IgD-negative memory B cell (primary cell): ENCODE results near the gene NRBP1. TPM values are rescaled to one million over a fixed set of nuclear protein-coding genes. Genes with fewer than 3 reads are reported as not detected.

ENCODE experiments used
- H3K27ac Mint-ChIP-seq, 3 donors: one replicate each; pipeline ENCODE4 v1.8.0; 2020 to 2022; ENCODE audit warnings: mild to moderate bottlenecking in 3 of 3, mixed read lengths in 3 of 3, moderate library complexity in 1 of 3
- H3K27me3 Mint-ChIP-seq: one replicate; pipeline ENCODE4 v1.8.0; 2021; ENCODE audit warnings: mixed read lengths
- H3K36me3 Mint-ChIP-seq: one replicate; pipeline ENCODE4 v1.8.0; 2020; ENCODE audit warnings: mild to moderate bottlenecking, mixed read lengths
- H3K4me1 Mint-ChIP-seq, 3 donors: one replicate each; pipeline ENCODE4 v1.8.0; 2020 to 2022; ENCODE audit warnings: mixed read lengths in 3 of 3, mild to moderate bottlenecking in 1 of 3
- H3K4me3 Mint-ChIP-seq, 4 donors: one replicate each; pipeline ENCODE4 v1.8.0; 2020 to 2022; ENCODE audit warnings: mild to moderate bottlenecking in 4 of 4, mixed read lengths in 4 of 4, moderate library complexity in 3 of 4
- H3K9me3 Mint-ChIP-seq, 3 donors: one replicate each; pipeline ENCODE4 v1.8.0; 2020 to 2021; ENCODE audit warnings: mixed read lengths in 3 of 3, mild to moderate bottlenecking in 1 of 3
- polyA plus RNA-seq: library from polyadenylated mRNA; unstranded; fragments of 300-500 nt; fragmentation: Illumina TruSeq; gene quantifications from one replicate; pipeline ENCODE4 v1.2.3, GENCODE V29; 2021

NRBP1 gene
- 69.2 TPM for polyA plus RNA-seq

DNA sequence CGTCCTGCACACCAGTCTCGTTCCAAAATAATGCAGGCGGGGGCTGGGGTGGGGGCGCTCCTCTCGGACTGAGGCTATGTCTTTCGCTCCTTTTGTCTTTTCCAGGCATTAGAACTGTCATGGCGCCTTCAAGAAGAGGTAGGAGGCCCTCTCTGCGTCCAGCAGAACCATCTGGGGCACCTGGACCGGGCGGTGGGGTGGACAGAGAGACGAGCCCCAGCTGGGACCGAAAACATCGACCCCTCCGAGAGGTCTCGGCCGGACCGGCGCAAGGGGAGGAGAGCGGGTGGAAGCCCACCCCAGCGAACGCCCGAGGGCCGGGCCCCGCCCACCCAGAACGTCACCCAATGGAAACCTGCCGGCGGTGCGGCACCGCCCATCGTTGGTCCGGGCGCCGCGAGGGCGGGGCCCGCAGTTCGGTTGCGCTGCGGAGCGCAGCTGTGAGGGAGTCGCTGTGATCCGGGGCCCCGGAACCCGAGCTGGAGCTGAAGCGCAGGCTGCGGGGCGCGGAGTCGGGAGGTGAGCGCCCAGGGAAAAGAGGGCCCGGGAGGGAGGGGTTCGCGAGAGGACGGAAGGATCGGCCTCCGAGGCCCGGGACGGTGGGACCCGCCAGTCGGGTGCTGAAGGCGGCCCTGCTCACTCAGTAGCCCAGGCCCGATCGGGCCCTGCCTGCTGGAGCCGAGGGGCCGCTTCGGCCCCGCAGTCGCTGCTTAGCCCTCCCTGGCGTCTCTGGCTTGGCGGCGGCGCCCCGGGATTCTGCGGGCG is at the start of gene NRBP1:
TSS of gene NRBP1 (plus strand) at position 419 of the 765 bp plus-strand sequence. CDS start 4,643 bp downstream, outside the sequence.
- Mint-ChIP-seq H3K4me1 (peaks cover 24 to 27% (median 25%) of the 10 kb centered on the region in 3 donors), H3K27ac (peak within 1 kb of the TSS; percentile 92 to 99 (median 93)), H3K36me3 (peaks cover 2% of the 10 kb centered on the region), H3K27me3 (no peaks in the 10 kb centered on the region), H3K4me3 (peak within 1 kb of the TSS; percentile 94 to 100 (median 98)), H3K9me3 (no peaks in the 10 kb centered on the region)

DNA sequence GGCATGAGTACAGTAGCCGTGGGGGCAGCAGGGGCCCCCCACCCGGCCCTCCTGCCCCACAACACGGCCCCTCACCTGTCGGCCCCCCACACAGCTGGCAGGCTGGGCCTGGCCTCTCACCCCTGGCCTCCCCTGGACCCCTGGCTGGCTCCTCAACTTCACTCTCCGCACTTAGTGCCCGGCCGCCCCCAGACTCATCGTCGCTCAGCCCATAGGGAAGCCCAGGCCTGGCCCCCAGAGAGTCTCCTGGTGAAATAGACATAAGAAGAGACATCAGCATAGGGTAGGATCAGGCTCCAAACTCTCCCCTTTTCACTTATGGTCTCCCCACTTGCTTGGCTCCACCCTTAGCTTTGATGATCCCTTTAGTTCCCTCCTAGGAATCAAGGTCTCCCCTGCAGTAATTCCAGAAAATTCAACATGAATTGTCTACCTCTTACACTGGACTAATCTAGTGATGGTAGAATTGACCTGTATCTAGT is 49.6 kb upstream of the NRBP1 start:
- Mint-ChIP-seq H3K4me3 (peak overlapping the region in 1 of 4 donors; percentile 79), H3K27me3 (no peaks in the 10 kb centered on the region), H3K4me1 (peaks cover 9 to 23% (median 18%) of the 10 kb centered on the region in 3 donors), H3K9me3 (no peaks in the 10 kb centered on the region), H3K27ac (peak overlapping the region in 2 of 3 donors; percentile 90 to 91), H3K36me3 (peaks cover 2% of the 10 kb centered on the region)

DNA sequence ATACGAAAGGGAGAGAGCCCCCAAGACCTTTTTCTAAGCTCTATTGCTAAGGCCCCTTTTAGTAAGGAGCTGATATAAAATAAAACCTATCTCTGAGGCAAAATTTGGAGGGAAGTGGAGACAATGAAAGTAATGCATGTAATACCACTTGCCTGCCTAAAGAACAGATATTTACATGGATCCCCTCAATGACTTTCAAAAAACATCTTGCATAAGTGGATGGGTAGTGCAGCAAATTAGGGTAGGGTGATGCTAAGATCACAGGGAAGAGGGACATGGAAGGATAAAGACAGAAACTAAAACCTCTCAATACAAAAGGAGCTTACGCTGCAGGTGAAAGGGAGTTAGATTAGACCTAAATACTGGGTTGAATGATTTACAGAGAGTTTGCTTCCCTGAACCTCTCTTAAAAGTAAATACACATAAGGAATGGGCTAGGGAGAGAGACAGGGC is 49.0 kb upstream of the NRBP1 start:
- Mint-ChIP-seq H3K9me3 (no peaks in the 10 kb centered on the region), H3K4me1 (peaks cover 9 to 23% (median 18%) of the 10 kb centered on the region in 3 donors), H3K36me3 (peaks cover 2% of the 10 kb centered on the region), H3K4me3 (peak overlapping the region; percentile 79 to 95 (median 88)), H3K27me3 (no peaks in the 10 kb centered on the region), H3K27ac (peak overlapping the region; percentile 0 to 91 (median 90))

DNA sequence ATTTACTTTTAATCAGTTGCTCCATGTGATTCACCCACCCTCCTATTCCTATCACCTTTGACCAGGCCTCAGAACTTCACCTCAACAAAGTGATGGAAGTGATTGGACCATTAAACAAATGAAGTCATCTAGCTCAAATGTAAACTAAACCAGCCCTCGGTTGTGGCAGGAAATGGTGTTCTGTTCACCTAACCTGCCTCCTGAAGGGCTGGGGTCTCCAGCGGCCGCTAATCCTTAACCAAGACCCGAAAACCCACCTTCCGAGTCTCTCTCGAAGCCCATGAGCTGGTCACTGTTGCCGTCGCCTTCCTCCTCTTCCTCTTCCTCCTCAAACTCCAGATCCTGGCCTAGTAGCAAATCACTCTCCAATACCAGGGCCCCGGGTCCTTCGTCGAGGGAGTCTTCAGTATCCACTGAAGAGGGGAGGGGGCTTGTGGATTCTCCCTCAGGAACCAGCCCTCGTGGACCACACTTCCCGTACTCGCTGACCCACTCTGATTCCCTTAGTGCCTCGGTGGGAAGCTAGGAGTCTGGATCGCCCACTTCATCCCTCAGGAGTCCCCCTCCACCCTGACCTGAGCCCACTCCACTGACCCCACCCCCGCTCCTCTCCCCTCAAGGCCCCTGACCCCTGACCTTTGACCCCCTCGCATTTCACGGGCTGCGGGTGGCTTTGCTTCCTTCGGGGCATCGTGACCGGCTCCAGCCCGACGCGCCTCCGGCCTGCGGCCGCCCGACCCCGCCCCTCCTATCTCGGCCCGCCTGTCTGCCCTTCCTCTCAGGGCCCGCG is 48.4 kb upstream of the NRBP1 start:
- no peaks in the 10 kb centered on the region for H3K27me3 Mint-ChIP-seq
- peak overlapping the region; percentile 79 to 95 (median 88) for H3K4me3 Mint-ChIP-seq
- H3K27ac Mint-ChIP-seq = peak overlapping the region; percentile 90 to 96 (median 91)
- peaks cover 2% of the 10 kb centered on the region for H3K36me3 Mint-ChIP-seq
- H3K4me1 Mint-ChIP-seq = peaks cover 9 to 23% (median 18%) of the 10 kb centered on the region in 3 donors
- no peaks in the 10 kb centered on the region for H3K9me3 Mint-ChIP-seq

DNA sequence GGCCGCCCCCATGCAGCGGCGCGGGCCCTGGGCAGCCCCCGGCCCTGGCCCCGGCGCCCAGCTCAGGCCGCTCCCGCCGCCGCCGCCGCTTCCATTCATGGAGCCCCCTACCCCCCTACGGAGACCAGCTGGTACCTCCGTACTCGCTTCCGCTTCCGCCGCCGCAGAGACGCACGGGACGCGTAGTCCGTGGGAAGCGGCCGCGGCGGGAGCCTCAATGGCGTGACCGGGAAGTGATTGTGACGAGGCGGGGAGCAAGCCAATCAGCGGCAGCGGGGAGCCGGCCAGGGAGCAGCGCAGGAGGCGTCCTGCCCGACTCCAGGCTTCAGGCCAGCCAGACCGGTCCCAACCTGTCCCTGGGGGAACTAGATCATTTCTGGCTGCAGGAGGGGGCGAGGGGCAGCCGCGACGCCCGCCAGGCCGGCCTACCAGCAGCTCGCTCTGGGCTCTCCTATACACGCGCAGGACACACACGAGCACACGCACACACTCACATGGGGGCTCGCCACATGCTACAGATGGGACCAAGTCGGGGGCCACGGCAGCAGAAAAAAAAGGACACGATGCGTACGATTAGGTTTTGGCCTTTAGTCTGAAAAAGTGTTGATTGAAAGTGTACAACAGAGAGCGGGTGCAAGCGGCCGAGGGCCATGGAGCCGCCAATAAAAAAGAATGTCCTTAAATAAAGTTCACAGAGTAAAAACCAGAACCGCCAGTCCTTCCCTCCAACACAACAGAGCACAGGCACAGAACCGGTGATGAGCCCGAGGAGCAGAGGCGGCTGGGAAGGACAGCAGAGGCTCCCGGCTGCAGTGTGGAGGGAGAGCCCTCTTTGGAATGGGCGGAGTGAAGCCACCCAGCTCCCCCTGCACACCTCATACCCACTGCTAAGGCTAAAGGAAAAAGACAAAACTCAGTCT is 47.5 kb upstream of the NRBP1 start, which contains the start of gene ZNF513:
TSS of gene ZNF513 (minus strand) at position 109 of the 920 bp plus-strand sequence. CDS start 208 bp downstream, outside the sequence.
- peaks cover 9 to 23% (median 18%) of the 10 kb centered on the region in 3 donors for H3K4me1 Mint-ChIP-seq
- H3K9me3 Mint-ChIP-seq = no peaks in the 10 kb centered on the region
- peak within 1 kb of the TSS; percentile 79 to 97 (median 88) for H3K4me3 Mint-ChIP-seq
- peaks cover 2% of the 10 kb centered on the region for H3K36me3 Mint-ChIP-seq
- no peaks in the 10 kb centered on the region for H3K27me3 Mint-ChIP-seq
- H3K27ac Mint-ChIP-seq = peak within 1 kb of the TSS; percentile 91 to 96 (median 93)

DNA sequence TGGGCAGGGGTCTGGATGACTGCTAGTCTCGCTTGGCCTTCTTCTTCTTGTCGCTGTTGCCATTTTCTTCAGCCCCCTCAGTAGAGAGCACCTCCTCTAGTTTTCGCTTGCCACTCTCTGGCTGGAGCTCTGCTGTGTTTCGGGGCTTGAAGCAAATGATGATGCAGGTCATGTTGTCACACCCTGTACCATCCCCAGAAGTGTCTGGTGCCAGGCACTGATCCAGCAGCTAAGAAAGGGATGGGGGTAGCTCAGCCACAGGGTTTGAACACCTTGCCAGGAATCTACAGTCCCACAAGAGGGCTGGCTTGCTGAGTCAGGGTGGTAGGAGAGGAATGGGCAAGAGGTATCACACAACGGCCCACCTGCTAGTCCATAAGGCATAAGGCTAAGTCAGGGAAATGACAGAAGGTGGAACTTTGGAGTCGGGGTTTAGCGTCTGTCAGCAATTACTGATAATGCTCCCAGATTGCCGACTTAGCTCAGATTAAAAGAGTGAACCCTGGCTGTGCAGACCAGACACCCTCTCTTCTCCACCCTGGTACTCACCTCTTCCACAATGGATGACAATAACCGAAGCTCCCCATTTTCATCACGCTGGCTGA is 46.8 kb upstream of the NRBP1 start:
- Mint-ChIP-seq H3K4me1 (peaks cover 9 to 23% (median 18%) of the 10 kb centered on the region in 3 donors), H3K4me3 (peak overlapping the region; percentile 63 to 91 (median 82)), H3K36me3 (peaks cover 2% of the 10 kb centered on the region), H3K27ac (peak overlapping the region; percentile 91 to 96 (median 93)), H3K9me3 (no peaks in the 10 kb centered on the region), H3K27me3 (no peaks in the 10 kb centered on the region)

DNA sequence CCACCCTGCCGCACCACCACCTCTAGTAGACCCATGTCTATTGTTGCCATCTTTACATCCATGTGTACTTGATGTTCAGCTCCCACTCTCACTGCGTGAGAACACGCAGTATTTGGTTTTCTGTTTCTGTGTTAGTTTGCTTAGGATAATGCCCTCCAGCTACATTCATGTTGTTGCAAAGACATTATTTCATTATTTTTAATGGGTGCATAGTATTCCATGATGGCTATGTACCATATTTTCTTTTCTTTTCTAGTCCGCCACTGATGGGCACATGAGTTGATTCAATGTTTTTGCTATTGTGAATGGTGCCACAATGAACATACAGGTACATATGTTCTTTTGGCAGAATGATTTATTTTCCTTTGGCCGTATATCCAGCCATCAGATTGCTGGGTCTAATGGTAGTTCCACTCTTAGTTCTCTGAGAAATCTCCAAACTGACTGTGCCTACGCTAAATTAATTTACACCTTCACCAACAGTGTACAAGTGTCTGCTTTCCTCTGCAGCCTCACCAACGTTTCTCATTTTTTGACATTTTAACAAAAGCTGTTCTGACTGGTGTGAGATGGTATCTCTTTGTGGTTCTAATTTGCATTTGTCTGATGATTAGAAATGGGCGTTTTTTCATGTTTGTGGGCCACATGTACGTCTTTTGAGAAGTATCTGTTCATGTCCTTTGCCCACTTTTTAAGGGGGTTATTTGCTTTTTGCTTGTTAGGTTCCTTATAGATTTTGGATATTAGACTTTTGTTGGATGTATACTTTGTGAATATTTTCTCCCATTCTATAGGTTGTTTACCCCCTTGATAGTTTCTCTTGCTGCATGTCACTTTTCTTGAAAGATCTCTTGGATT is 37.4 kb upstream of the NRBP1 start:
- Mint-ChIP-seq H3K4me1 (peaks cover 0 to 13% (median 6%) of the 10 kb centered on the region in 3 donors), H3K4me3 (no peak overlapping the region), H3K27ac (no peak overlapping the region), H3K27me3 (no peaks in the 10 kb centered on the region), H3K36me3 (peaks cover 3% of the 10 kb centered on the region), H3K9me3 (no peaks in the 10 kb centered on the region)

DNA sequence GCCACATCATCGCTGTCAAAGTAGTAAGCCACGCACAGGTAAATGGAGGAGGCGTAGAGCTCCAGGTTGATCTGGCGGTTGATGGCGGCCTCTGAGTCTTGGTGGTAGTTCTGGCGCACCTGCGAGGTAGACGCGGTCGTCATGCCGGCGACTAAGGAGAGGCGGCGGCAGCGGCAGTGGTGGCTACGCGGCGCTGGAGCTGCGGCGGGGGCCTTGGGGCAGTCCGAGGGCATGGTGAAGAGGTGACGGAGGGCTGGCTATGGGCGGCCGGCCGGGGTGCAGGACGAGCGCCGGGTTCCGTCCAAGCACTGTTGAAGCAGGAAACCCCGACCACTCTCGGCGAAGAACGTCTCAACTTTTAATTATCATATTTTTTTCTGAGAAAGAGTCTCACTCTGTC is 35.2 kb upstream of the NRBP1 start:
- no peak overlapping the region for H3K4me3 Mint-ChIP-seq
- H3K4me1 Mint-ChIP-seq = peaks cover 4 to 16% (median 15%) of the 10 kb centered on the region in 3 donors
- H3K27me3 Mint-ChIP-seq = no peaks in the 10 kb centered on the region
- no peaks in the 10 kb centered on the region for H3K9me3 Mint-ChIP-seq
- H3K36me3 Mint-ChIP-seq = peaks cover 9% of the 10 kb centered on the region
- no peak overlapping the region for H3K27ac Mint-ChIP-seq

DNA sequence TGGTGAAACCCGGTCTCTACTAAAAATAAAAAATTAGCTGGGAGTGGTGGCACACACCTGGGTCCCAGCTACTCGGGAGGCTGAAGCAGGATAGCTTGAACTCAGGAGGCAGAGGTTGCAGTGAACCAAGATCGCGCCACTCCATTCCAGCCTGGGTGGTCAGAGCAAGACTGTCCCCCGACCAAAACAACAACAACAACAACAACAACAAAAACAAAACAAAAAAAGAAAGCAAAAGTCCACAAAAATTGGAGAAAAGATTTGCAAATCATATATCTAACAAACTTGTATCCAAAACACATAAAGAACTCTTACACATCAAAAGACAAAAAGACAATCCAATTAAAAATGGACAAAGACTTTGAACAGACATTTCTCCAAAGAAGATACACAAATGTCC is 29.5 kb upstream of the NRBP1 start:
- peaks cover 11% of the 10 kb centered on the region for H3K36me3 Mint-ChIP-seq
- H3K9me3 Mint-ChIP-seq = no peaks in the 10 kb centered on the region
- peaks cover 11 to 21% (median 18%) of the 10 kb centered on the region in 3 donors for H3K4me1 Mint-ChIP-seq
- H3K27me3 Mint-ChIP-seq = no peaks in the 10 kb centered on the region
- H3K27ac Mint-ChIP-seq = no peak overlapping the region
- H3K4me3 Mint-ChIP-seq = peak overlapping the region in 2 of 4 donors; percentile 10 to 46

DNA sequence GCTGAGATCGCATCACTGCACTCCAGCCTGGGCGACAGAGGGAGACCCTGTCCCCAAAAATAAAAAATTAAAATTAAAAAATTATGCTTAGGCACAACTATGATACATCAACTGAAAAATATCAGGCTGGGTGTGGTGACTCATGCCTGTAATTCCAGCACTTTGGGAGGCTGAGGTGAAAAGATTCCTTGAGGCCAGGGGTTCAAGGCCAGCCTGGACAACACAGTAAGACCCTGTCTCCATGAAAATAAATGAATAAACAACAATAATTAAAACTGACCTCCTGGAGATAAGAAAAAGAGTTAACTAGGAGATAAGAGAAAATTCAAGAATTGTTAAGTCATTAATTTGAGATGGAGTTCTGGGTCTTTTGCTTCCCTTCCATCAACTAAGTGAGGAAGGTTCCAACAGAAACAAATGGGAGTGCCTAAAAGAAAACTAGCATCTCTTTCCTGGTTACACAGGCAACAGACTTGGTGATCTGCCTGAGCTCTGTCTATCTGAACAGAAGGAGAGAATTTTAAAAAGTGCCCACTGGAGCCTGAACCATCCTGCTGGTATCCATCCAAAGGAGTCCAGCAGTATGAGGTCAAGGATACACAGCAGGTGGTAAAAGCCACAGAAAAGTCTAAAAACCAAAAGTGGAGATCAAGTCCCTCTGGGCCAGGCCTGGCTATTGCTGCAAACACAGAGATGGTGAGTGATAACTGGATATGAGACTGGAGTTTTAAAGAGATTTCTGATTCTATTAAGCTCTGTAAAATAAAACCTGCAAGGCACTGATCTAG is 27.9 kb upstream of the NRBP1 start:
- Mint-ChIP-seq H3K9me3 (no peaks in the 10 kb centered on the region), H3K4me3 (no peak overlapping the region), H3K4me1 (peaks cover 11 to 22% (median 18%) of the 10 kb centered on the region in 3 donors), H3K27ac (peak overlapping the region in 2 of 3 donors; percentile 39 to 79), H3K36me3 (peaks cover 9% of the 10 kb centered on the region), H3K27me3 (no peaks in the 10 kb centered on the region)

DNA sequence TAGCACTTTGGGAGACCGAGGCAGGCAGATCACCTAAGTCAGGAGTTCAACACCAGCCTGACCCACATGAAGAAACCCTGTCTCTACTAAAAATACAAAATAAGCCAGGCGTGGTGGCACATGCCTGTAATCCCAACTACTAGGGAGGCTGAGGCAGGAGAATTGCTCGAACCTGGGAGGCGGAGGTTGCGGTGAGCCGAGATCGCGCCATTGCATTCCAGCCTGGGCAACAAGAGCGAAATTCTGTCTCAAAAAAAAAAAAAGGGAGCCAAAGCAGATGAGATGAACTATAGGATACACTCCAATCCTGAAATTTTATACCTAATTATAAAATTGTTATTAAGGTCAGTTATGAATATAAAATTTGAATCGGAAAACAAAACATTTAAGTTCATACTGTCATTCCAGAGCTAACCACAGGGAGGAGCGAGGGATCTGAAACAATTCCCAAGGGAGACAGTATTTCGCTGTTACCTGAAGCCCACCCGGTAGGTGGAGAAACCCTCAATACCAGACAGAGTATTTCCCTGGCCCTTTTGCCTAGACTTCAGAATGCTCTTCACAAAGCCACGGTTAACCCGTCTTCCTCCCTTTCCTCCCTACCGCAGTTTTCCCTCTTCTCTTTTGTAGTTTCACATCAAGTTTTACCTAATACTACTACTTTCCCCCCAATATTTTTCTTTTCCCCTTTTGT is 20.5 kb upstream of the NRBP1 start:
- Mint-ChIP-seq H3K9me3 (peaks cover 0 to 1% (median 0%) of the 10 kb centered on the region in 3 donors), H3K27me3 (peaks cover 2% of the 10 kb centered on the region), H3K4me1 (peaks cover 18 to 25% (median 23%) of the 10 kb centered on the region in 3 donors), H3K27ac (peak overlapping the region; percentile 67 to 83 (median 69)), H3K4me3 (peak overlapping the region; percentile 88 to 96 (median 94)), H3K36me3 (no peaks in the 10 kb centered on the region)
